Skeletal muscle satellite cell (primary cell): Measurements from ENCODE around the gene TNNT2.

Experiments used
- H3K27me3 ChIP-seq: 2 replicates; pipeline ENCODE4 v1.7.0; 2013; ENCODE audit warnings: low read length; ENCODE audit not compliant: control insufficient read depth, insufficient read depth
- H3K36me3 ChIP-seq: 2 replicates; pipeline ENCODE4 v1.7.0; 2013; ENCODE audit warnings: mild to moderate bottlenecking, control low read depth, low read length; ENCODE audit not compliant: insufficient read depth
- H3K4me1 ChIP-seq: 2 replicates; pipeline ENCODE4 v1.7.0; 2013; ENCODE audit warnings: low read length; ENCODE audit not compliant: control insufficient read depth, insufficient read depth
- H3K4me2 ChIP-seq: 2 replicates; pipeline ENCODE4 v1.7.0; 2013; ENCODE audit warnings: mild to moderate bottlenecking, low read length
- H3K4me3 ChIP-seq: 2 replicates; pipeline ENCODE4 v1.7.0; 2013; ENCODE audit warnings: low read length
- H3K9ac ChIP-seq: 2 replicates; pipeline ENCODE4 v1.7.0; 2013; ENCODE audit warnings: mild to moderate bottlenecking, low read depth, low read length, moderate library complexity
- H3K9me3 ChIP-seq: replicated peaks from 2 replicates; pipeline ENCODE4 v1.7.0; 2013; ENCODE audit warnings: mild to moderate bottlenecking, control low read depth, low read length

Gene TNNT2

DNA sequence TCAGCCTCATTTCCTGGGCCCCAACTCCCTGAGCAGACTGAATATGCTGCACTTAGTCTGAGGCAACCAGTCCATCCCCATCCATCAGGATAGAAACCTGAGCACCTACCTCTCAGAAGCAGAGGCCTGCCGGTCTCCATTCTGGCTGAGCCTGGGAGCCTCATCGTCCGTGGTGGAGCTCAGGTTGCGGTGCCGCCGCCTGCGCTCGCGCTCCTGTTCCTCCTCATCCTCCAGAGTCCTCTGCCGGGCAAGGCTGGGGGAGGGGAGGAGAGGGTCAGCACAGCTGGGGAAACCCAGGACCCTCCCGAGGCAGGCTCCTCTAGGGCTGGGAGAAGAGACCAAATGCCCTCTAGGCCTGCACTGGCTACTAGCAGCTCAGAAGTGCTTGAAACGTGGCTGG lies 11.6 kb upstream of the TNNT2 start:
- peaks cover 24% of the 10 kb centered on the region for H3K27me3 ChIP-seq
- no peak overlapping the region for H3K9ac ChIP-seq
- H3K36me3 ChIP-seq: no peaks in the 10 kb centered on the region
- no peak overlapping the region for H3K4me2 ChIP-seq
- no peak overlapping the region for H3K4me3 ChIP-seq
- peaks cover 16% of the 10 kb centered on the region for H3K4me1 ChIP-seq
- no peaks in the 10 kb centered on the region for H3K9me3 ChIP-seq

DNA sequence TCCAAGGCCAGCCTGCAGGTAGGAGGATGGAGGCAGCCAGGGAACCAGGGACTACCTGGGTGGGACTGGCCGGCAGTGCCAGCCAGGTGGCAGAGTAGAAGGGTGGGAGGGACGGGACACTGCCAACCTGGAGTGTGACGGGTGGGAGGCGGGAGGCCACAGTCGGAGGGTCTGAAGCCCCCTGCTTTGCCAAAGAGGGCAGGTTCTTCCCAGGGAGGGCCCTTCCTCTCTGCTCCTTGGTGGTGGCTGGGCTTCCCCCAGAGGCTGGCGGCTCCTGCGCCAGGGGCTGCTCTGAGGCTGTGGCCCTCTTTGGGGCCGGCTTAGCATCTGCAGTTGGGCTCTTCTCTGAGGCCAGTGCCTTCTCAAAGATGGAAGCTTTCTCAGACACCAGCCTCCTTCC lies 8.7 kb upstream of the TNNT2 start:
- Histone ChIP-seq H3K36me3 (no peaks in the 10 kb centered on the region), H3K4me2 (no peak overlapping the region), H3K27me3 (peaks cover 10% of the 10 kb centered on the region), H3K9me3 (no peaks in the 10 kb centered on the region), H3K9ac (no peak overlapping the region), H3K4me1 (peaks cover 24% of the 10 kb centered on the region), H3K4me3 (no peak overlapping the region)

DNA sequence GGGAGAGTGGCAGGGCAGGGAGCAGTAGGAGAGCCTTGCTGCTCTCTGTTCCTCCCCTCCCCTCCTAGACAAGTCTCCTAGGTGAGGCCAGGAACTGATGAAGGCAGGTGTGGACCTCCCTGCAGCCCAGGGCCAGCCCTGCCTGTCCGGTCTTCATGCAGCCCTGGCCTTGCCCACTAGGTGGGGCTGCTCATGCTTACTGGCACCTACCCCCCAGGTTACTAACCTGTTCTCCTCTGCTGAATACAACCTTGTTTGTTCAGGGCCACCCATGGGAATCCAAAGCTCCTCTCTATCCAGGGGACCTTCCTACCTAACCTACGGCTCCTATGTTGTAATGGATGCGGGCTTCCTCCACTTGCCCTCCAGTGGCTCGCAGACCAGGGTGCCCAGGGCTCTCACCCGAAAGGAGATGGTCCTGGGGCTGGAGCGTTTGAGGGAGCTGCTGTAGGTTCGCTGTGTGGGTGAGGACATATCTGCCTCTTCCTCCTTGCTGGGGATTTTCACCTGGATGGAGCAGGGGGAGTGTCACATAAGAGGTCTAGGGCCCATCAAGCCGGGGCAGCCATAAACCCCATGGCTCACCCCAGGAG lies 7.9 kb upstream of the TNNT2 start:
- H3K4me3 ChIP-seq: no peak overlapping the region
- H3K36me3 ChIP-seq: no peaks in the 10 kb centered on the region
- peaks cover 6% of the 10 kb centered on the region for H3K27me3 ChIP-seq
- no peaks in the 10 kb centered on the region for H3K9me3 ChIP-seq
- peaks cover 24% of the 10 kb centered on the region for H3K4me1 ChIP-seq
- H3K4me2 ChIP-seq: no peak overlapping the region
- no peak overlapping the region for H3K9ac ChIP-seq

DNA sequence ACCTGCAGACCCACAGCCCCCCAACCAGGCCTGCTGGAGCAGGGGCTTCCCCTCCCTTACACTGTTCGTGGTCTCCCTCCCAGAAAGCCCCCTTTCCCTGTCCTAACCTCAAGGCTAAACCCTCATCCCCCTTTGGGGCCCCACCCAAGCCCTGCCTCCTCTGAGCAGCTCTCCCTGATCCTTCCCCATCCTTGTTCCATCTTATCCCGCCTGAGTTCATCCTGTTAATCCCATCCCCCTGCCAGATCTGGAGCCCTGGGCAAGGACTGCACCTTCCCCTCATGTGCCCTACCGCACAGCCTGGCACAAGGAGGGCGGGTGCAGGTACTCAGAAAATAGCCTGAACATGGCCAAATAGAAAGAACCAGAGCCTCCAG lies 6.9 kb upstream of the TNNT2 start:
- H3K4me2 ChIP-seq: peak overlapping the region; percentile 70
- H3K9me3 ChIP-seq: no peaks in the 10 kb centered on the region
- H3K4me3 ChIP-seq: peak overlapping the region; percentile 22
- peaks cover 5% of the 10 kb centered on the region for H3K27me3 ChIP-seq
- peaks cover 24% of the 10 kb centered on the region for H3K4me1 ChIP-seq
- peak overlapping the region; percentile 41 for H3K9ac ChIP-seq
- no peaks in the 10 kb centered on the region for H3K36me3 ChIP-seq

DNA sequence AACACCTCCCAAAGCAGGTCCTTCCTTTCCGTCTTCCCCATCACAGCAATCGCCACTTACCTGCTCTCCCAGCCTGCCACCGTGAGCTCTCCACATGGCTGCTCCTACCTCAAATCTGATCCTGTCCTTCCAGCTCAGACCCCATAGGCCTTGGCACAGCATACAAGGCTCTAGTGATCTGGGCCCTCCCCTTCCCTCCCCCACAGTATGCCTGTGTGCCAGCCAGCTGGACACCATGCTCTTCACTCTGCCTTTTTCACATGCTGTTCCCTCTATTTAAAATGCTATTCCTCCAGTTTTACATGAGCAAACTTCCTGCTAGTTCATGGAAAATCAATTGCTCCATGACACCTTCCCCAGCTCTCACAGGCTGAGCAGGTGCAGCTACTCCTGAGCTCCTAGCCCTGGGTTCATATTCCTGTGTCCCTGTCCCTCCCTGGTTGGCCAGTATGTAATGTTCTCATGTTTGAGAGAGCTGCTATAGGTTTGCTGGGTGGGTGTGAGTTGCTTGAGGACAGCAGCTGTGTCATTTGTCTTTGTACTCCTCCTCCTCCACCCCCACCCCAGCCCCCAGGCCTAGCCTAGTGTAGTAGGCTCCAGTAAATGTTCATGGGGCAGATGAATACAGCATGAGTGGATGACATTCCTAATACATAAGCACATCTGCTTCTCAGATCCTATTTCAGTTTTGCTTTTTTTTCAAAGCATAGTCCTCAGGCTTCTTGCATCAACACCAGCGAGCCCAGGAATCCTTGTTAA lies 6.3 kb upstream of the TNNT2 start:
- Histone ChIP-seq H3K4me1 (peaks cover 24% of the 10 kb centered on the region), H3K36me3 (no peaks in the 10 kb centered on the region), H3K9ac (peak overlapping the region; percentile 41)

DNA sequence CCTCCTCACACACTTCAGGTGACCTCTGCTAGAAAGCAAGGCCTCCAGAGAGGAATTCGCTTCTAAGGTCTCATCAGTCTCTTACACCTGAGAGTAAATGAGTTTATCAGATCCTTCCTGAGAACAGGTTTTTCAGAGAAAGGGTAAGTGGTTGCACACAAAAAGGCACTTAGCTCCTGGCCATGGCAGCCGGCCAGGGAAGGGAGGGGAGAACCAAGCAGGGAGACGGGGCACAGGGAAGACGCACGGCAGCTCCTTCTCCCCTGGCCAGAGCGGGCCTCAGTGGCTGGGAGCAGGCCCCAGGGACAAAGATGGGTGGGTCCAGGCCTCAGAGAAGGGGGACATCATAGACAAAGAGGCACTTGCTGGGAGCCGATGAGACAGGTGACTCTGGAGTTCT lies 3.6 kb upstream of the TNNT2 start:
- H3K27me3 ChIP-seq: peaks cover under 1% of the 10 kb centered on the region

More for the DNA sequence above, 6.3 kb upstream of the TNNT2 start:
- Histone ChIP-seq H3K4me3 (peak overlapping the region; percentile 22), H3K27me3 (peaks cover 5% of the 10 kb centered on the region), H3K9me3 (no peaks in the 10 kb centered on the region), H3K4me2 (peak overlapping the region; percentile 70)

DNA sequence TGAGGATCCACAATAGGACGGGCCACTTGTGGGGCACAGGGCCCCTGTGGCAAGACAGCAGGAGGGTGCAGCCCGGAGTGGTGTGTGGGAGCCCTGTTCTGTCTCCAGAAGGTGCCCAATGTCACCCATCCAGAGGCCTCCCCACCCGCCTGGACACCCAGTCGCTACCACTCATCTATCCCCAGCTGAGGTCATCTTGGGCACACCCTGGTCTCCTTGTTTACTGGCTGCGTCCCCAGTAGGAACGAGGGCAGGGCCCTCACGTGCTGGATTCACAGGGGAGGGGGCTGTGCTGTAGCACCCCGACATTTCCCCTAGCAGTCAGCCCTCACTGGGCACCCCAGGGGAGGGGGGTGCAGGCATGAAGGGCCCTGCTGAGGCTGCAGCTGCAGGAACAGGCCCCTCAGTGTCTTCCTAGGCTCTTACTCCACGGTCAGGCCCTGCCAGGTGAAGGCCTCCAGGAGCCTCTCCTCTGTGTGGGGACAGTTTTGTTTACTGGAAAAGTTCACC lies 2.3 kb upstream of the TNNT2 start:
- H3K4me3 ChIP-seq: no peak overlapping the region
- peaks cover 24% of the 10 kb centered on the region for H3K4me1 ChIP-seq
- no peak overlapping the region for H3K4me2 ChIP-seq
- no peak overlapping the region for H3K9ac ChIP-seq
- no peaks in the 10 kb centered on the region for H3K9me3 ChIP-seq
- H3K27me3 ChIP-seq: peaks cover 14% of the 10 kb centered on the region
- H3K36me3 ChIP-seq: no peaks in the 10 kb centered on the region

More for the DNA sequence above, 3.6 kb upstream of the TNNT2 start:
- Histone ChIP-seq H3K36me3 (no peaks in the 10 kb centered on the region), H3K4me1 (peaks cover 33% of the 10 kb centered on the region), H3K4me2 (no peak overlapping the region), H3K4me3 (no peak overlapping the region), H3K9me3 (no peaks in the 10 kb centered on the region), H3K9ac (no peak overlapping the region)

DNA sequence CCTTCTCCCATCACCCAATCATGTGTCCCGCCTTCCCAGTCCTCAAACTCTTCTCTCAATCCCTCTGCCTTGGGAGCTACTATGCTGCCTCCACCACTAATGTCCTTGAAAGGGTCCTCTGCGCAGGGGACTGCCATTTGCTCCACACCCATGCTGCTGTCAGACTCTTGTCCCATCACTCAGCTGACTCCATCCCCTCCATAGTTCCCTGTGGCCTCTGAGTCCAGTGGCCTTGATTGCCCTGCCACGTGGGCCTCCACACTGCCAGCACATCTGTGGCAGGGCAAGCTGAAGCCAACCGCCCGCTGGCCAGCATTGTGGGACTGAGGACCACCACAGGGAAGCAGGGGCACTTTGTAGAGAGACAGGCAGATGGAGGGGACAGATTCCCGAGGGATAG lies 1.3 kb upstream of the TNNT2 start:
- Histone ChIP-seq H3K36me3 (no peaks in the 10 kb centered on the region), H3K9ac (no peak overlapping the region), H3K4me2 (no peak overlapping the region), H3K9me3 (no peaks in the 10 kb centered on the region), H3K4me3 (no peak overlapping the region), H3K27me3 (peaks cover 22% of the 10 kb centered on the region), H3K4me1 (peaks cover 15% of the 10 kb centered on the region)

DNA sequence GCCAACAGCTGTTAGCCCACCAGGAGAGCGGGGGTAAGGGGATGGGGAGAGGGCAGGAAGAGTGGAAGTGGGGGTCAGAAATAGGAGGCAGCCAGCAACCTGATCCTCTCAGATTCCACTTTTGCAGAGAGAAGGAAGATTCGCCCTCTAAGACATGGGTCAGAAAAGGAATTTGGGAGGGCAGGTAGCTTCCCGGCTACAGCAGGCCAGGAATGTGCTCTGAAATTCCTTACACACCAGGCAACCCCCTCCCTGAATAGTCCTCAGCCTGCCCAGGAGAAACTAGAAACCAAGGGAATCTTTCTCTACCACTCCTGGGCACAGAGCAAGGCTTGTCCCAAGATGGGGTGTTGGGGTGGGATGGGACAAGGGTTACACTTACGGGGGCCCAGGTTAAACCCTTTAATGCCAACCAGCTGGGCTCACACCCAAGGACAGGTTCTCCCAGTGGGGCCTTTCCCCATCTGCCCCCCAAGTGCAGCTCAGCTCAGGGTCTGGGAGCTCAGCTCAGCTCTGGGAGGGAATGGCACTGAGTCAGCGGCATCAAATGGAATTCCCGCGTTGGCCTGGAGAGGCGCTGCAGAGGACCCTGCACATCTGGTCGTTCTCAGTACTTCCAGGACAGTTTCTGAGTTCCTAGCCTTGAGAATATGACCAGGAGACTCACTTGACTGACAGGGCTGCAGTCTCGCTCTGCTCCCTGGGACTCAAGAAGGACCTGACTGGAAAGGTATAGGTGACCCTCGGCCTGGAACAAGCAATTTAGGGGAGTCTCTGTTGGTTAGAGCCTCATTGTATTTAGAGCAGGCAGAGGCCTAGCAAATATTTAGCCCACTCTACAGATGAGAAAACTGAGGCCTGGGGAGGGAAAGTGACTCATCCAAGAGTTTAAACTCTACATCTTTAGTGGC lies 761 bp downstream of the TNNT2 start:
- no peaks in the 10 kb centered on the region for H3K36me3 ChIP-seq
- peak overlapping the region; percentile 61 for H3K4me3 ChIP-seq
- peak overlapping the region; percentile 70 for H3K4me2 ChIP-seq
- H3K4me1 ChIP-seq: peaks cover 9% of the 10 kb centered on the region
- H3K9me3 ChIP-seq: no peaks in the 10 kb centered on the region
- peaks cover 36% of the 10 kb centered on the region for H3K27me3 ChIP-seq
- peak overlapping the region; percentile 49 for H3K9ac ChIP-seq

DNA sequence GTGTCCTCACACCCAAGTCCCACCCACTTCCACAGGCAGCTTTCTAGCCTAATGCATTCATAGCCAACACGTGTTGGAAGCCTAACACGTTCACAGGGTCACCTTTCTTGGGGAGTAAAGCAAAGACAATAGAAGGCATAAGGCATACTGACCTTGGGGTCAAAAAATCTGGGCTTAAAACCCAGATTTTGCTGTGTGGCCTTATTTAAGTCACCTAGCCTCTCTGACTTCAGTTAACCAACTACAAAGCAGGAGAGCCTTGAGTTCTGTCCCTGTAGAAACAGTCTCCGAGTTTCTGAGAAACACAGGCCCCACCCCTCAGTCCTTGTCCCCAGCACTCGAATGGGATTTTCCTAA lies 1.4 kb downstream of the TNNT2 start:
- H3K4me1 ChIP-seq: peaks cover 9% of the 10 kb centered on the region
- H3K27me3 ChIP-seq: peaks cover 36% of the 10 kb centered on the region
- no peaks in the 10 kb centered on the region for H3K9me3 ChIP-seq
- H3K4me3 ChIP-seq: peak overlapping the region; percentile 61
- no peaks in the 10 kb centered on the region for H3K36me3 ChIP-seq
- H3K9ac ChIP-seq: peak overlapping the region; percentile 49
- peak overlapping the region; percentile 70 for H3K4me2 ChIP-seq

DNA sequence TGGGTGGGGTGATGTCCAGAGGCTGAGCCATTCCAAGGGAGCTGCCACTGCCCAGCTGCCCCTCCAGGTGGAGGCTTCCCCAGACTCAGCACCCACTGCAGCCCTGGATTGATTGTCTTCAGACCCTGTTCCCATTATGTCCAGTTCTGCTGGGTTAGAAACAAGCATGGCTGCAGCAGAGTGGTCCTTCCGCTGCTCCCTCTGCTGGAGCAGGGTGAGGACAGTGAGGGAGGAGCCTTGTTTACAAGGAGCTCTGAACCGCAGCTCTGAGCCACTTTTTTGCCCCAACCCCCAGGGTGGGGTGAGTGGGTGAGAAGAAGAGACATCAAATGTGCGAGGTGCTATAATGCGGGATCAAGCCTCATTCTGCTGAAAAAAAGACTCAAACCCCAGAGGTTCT lies 2.3 kb downstream of the TNNT2 start:
- peaks cover 40% of the 10 kb centered on the region for H3K27me3 ChIP-seq
- H3K9me3 ChIP-seq: no peaks in the 10 kb centered on the region
- no peaks in the 10 kb centered on the region for H3K36me3 ChIP-seq
- H3K9ac ChIP-seq: no peak overlapping the region
- H3K4me3 ChIP-seq: peak overlapping the region; percentile 61
- peaks cover 9% of the 10 kb centered on the region for H3K4me1 ChIP-seq
- H3K4me2 ChIP-seq: peak overlapping the region; percentile 70
